SK-N-SH treated with all-trans-retinoic acid at 6 μM for 48 hours (cell line): ENCODE measurements around the gene GET4.

Experiments used
- CREB5 ChIP-seq: fragments of 250-450 bp; sonication (Bioruptor Pico); IDR thresholded peaks from 2 replicates; pipeline ENCODE4 v1.5.1; 2020; ENCODE audit warnings: low read depth, mild to moderate bottlenecking, moderate library complexity
- CSDC2 ChIP-seq: fragments of 250-450 bp; sonication (Bioruptor Pico); IDR thresholded peaks from 2 replicates; pipeline ENCODE4 v1.5.0; 2020; ENCODE audit warnings: mild to moderate bottlenecking, moderate library complexity
- POU6F1 ChIP-seq: fragments of 250-450 bp; sonication (Bioruptor Pico); IDR thresholded peaks from 2 replicates; pipeline ENCODE4 v1.8.0; 2021; ENCODE audit warnings: low read depth, mild to moderate bottlenecking, moderate library complexity, borderline replicate concordance
- RARB ChIP-seq: fragments of 250-450 bp; sonication (Bioruptor Pico); IDR thresholded peaks from 2 replicates; pipeline ENCODE4 v1.8.0; 2021; ENCODE audit warnings: mild to moderate bottlenecking, moderate library complexity
- SNAI2 ChIP-seq: fragments of 250-450 bp; sonication (Bioruptor Pico); IDR thresholded peaks from 2 replicates; pipeline ENCODE4 v1.5.0; 2020; ENCODE audit warnings: mild to moderate bottlenecking, moderate library complexity
- TOX ChIP-seq: fragments of 250-450 bp; sonication (Bioruptor Pico); IDR thresholded peaks from 2 replicates; pipeline ENCODE4 v1.8.0; 2021; ENCODE audit warnings: mild to moderate bottlenecking, moderate library complexity, borderline replicate concordance

- TF ChIP-seq POU6F1 (no peak), CSDC2 (CRISPR knock-in tag) (no peak), CREB5 (CRISPR knock-in tag) (no peak), TOX (CRISPR knock-in tag) (no peak), SNAI2 (CRISPR knock-in tag) (no peak), RARB (CRISPR knock-in tag) (no peak)
Measured at GRCh38 chr7:875476-876076, 778 bp upstream of the GET4 start.
